GOT3 (cell line): Measurements from ENCODE around the gene AK4.
A peak's percentile ranks its signal among the peaks of the same experiment; 100 is the strongest.
"Not testable (repeated sequence)": the region's sequence is repeated elsewhere in the genome, so short reads cannot be mapped to it uniquely, and the experiment has no call there.

Experiments used
- DNase-seq: peaks from one replicate; lab custom pipeline; 2025; ENCODE audit warnings: mixed read lengths; lab: John Stamatoyannopoulos, UW

AK4 gene

GRCh38 chr1:65148178-65148547 is at the start of gene AK4:
AK4 (plus strand) TSS chr1:65148203; CDS start chr1:65148408, 205 bp downstream.
- not testable (repeated sequence) for DNase-seq

DNA sequence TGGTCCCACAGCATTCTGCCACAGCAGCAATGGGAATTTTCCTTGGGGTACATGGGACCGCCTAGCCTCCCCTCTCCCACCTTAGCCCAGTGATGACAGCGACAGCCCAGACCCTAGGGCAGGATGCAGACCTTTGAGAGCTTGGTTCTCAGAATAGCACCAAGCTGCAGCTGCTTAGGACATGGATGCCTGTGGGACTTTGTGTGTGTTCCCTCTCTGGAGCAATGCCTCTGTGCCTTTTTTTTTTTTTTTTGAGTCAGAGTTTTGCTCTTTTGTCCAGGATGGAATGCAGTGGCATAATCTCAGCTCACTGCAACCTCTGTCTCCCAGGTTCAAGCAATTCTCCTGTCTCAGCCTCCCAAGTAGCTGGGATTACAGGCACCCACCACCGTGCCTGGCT is 44.2 kb upstream of the AK4 start:
- DNase-seq: no peak

DNA sequence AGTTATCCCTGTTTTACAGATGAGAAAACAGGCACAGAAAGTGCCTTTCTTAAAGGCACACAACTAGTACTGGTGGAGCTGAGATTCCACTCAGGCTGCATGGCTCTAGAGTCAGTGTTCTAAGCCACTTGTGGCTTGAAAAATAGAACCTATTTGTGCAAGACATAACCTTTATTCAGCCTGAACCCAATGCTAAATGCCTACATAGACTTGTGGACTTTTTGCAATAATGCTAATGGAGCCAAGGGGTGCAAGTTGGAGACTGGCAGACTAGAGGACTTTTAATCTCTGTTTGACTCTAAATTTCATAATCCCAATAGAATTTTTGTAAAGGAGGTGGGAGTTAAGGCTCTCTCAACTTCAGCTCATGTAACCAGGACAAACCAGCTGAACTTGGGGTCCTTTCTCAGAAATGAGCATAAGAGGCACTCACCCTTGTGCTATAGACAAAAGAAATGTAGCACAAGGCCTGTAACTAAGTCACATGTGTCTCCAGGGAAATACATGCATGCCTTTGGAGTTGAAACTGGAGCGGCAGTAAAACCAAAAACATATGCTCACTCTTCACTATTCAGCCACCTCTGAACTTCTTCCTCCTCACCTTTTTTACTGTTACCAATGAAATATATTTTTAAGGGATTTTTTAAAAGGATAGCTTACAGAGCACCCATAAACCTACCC is 43.0 kb upstream of the AK4 start:
- DNase-seq: no peak

GRCh38 chr1:65105596-65105995 is 42.4 kb upstream of the AK4 start:
- DNase-seq: no peak

GRCh38 chr1:65108025-65108642 is 39.9 kb upstream of the AK4 start:
- DNase-seq: no peak

DNA sequence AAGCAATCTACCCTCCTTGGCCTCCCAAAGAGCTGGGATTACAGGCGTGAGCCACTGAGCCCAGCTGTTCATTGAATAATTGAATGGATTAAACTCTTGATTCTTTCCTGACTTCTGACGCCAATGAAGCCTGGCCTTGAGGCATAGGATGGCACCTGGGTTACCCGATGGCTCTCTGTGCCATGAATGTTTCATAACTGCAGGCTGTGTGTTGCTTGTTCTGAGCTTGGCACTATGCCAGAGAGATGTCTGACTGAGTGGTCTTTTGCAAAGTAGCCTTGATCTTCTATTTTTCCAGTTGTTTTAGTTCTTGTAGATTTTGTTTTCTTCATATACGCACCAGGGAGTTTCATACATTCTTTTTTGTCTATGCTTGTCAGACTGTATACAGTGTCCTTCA is 38.5 kb upstream of the AK4 start:
- no peak for DNase-seq

DNA sequence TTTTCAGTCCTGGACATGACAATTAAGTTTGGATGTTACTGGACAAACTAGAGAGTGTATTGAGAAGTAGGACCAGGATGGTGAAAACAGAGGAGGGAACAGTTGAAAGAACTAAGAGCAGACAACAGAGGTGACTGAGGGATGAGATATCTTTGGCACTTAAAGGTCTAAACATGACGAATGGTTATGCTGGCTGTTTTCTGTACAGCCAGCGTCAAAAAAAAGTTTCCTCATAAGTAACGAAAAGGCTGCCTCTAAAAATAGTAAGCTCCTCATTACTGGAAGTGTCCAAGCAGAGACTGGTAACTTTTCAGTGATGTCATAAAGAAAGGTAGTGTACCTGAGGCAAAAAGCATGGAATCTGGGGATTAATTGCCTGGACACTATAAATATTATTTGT is 35.2 kb upstream of the AK4 start:
- DNase-seq: no peak

DNA sequence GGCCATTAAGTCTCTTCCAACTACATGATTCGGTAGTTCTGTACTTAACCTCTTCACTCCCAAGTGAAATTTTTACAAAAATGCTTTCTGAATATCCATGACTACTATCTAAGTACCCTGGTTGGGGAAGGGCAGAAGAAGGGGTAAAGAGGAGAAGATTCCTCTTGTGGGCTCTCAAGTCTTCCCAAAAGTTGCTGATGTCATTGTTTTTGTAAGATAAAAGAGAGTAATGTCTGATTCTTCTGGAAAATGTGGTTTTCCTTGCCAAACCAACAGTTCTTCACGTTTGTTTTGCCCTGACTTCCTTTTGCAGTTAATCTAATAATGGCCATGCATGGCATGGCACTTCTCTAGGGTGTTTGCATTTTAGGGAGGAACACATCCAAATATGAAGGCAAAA is 34.7 kb upstream of the AK4 start:
- DNase-seq: no peak

DNA sequence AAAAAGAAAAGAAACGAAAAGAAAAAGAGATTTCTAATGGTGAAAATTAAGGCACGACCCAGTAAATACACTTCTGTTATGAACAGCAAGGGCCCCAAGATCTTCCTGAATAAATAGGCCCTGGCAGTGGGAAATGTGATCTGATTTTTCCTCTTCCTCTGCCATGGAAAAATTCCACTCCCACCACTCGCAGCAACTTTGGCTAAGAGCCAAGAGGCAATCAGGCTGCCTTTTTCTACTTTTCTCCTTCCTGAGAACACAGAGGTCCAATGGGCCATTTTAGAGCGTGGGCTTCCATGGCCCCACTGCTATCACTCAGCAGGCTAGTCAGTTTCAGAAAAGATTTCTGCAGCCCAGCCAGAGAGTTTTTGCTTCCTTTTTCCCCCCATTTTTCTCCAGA is 33.7 kb upstream of the AK4 start:
- DNase-seq: no peak

- DNase-seq: no peak
These were observed 28.1 kb upstream of the AK4 start for GRCh38 chr1:65119951-65120350.

- DNase-seq: not testable (repeated sequence)
These were observed 18.9 kb upstream of the AK4 start for GRCh38 chr1:65129104-65129503.

DNA sequence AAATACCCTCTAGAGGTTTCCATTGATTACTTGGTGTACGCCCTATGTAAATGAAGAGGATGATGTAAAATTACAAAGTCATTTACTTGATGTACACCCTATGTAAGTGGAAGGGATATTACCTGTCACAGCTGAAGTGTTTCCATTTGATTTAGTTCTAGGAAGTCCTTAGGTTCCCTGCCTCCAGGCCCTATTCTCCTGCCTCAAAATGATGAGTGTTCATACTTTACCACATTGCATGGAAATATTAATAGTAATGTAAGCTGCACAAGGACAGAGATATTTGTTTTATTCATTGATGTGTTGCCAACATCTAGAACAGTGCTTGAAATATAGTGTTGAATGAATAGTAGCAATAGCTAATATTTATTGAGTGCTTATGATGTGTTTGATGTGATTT is 9.5 kb upstream of the AK4 start:
- DNase-seq: no peak

GRCh38 chr1:65139793-65140192 is 8.2 kb upstream of the AK4 start:
- not testable (repeated sequence) for DNase-seq

DNA sequence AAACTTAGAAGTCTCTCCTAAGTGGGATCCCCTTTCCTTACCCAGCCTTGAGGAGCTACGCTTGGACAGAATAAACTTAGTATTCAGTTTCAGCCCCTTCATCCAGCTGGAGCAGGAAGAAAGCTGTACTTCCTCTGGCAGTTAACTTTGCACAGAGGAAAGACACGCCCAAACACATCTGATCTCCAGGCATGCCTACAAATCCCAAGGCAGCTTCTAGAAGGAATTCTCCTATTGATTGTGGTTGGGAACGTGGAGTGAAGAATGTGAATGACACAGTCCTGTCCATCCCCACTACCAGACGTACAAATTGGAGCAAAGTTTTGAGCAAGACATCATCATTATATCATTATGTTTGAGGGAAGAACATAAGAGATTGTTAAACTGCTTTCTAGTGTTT is 6.6 kb upstream of the AK4 start:
- DNase-seq: no peak

- no peak for DNase-seq
These were observed 6.1 kb upstream of the AK4 start for GRCh38 chr1:65141918-65142317.

- DNase-seq: not testable (repeated sequence)
These were observed 4.8 kb upstream of the AK4 start for GRCh38 chr1:65143112-65143658.

DNA sequence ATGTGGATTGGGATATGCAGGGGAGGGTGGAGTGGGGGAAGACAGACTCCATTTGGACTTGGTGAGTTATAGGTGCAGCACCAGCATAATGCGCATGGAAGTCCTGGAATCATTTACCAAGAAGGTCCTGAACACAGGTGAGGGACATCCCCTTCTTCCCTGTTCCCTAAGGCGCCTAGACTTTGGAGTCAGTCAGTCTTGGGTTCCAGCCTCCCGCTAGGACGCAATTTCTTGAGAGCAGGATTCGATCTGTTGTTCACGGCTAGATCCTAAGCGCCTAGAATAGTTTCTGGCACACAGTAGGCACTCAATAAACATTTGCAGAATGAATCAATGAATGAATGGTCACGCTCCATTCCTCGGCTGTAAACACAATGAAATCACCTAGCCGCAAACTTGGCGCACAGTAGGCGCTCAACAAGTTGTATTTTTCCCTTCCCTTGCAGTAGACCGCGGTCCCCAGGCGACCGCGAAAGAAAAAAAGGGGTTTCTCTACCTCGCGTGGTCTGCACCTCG is 1.0 kb upstream of the AK4 start:
- DNase-seq: no peak

DNA sequence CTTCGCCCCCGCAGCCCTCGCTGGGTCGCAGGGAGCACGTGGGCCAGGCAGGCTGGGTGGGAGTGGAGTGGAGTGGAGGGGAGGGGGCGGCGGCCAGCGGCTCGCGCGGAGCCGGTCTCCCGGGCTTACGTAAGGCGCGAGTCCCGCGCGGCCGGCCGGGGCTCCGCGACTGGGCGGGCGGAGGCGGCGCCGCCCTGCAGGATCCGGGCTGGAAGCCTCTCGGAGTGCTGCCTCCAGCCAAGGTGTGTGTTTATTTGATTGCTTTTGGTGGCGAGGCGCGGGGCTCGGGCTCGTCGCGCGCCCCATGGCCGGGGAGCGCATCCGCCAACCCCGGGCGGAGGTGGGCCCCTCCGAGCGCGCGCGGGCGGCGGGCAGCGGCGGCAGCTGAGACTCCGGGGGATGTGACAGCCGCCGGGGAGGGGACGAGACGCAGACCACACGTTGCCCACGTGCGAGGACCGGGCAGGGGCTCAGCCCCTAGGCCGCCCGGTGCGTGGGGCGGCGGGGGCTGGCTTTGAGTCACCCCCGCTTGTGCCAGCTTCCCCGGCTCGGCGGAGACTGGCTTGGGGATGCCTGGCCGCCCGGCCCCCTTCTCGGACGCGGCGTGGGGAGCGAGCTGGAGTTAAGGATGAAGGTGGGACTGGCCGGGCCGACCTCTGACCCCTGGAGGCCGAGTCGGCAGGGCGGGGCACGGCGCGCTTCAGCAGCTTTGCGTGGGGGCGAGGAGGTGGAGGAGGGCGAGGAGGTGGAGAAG is 402 bp upstream of the AK4 start:
- peak; percentile 27 for DNase-seq

DNA sequence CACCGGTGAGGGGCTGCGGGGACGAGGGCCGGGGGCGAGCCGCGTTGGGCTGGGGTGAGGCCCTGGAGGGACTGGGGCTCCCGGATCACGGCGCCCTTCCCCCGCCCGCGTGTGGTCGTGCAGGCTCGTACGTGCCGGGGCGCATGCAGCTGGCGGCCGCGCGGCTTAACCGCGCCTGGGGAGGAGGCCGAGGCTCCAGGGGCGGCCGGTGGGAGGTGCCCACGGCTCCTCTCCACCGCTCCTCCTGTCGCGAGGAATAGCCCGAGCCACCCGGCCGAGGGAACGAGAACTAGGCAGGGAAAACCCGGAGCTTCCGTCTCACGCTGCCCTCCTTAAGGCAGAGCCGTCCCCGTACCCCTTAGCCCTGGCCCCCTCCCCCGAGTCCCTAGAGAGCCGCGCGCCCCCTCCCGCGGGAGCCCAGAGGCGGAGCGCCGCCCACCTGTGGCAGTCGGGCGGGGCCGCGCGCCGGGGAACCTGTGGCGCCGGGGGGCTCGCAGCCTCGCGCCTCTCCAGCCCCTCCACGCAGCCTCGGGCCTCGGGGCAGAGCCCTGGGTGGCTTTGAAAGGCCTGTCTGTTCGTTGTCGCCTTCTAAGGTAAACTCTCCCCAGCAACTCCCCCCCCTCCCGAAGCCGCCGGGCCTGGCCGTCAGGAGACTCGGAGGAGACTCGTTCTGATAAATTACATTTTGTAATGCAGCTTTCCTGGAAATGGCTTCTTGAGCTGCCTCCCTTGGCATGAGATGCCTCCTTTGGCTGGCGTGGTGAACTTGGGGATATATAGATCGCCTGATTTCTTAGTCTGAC is 746 bp downstream of the AK4 start:
- DNase-seq: no peak

DNA sequence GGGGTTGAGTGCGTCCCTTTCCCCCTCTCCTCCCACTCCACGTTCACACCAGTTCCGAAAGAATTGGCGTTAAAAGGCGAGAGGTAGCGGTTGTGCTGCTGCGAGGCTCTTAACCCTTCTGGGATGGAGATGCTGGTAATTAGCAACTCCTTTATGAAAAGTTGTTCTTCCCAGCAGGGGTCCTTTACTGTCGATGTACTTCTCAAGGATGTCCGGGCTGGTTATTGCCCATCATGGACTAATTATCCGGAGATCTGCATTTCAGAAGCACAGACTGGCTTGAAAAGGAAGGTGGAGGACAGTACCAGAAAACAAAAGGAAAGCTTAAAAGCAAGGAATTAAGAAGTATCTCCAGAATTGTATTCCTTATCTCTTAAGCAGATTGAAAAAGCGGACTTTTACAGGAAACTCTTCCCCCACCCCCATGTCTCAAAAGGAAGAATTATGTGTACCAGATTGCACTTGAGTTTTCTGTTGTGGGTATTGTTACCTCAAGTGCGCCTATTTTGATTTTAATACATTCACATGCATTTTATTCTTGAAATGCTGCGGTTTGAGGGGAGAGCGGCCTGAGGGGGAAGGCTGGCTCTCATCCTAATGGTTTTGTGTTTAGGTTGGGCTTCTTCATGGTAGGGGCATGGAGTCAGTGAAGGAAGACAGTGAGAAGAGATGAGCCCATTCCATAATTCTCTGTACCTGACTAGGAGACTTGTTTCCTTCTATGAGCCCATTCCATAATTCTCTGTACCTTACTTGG is 1.5 kb downstream of the AK4 start:
- DNase-seq: no peak

DNA sequence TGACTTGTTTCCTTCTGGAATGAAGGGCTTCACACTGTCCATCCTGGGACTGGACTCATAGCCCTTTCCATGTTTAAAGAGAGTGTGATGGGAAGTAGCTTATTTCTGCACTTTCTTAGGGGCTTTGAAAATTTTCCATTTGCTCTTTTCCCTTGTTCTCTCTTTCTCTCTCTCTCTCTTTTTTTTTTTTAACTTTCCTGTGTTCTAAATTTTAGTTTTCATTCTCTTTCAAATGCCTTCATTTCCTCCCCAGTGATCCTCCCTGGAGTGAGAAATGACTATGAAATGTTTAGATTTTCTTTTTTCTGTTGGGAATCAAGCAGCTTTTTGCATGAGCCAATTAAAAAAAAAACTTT is 2.1 kb downstream of the AK4 start:
- DNase-seq: no peak
